HG03108 (cell line): ENCODE results near the gene POU5F1.
"Not testable (repeated sequence)": the region's sequence is repeated elsewhere in the genome, so short reads cannot be mapped to it uniquely, and the experiment has no call there.

Source experiments
- ATAC-seq: cut with Tn5 transposase; IDR thresholded peaks from one replicate; pipeline ENCODE4 v1.9.1; 2021; ENCODE audit warnings: moderate library complexity; ENCODE audit not compliant: unreplicated experiment

Gene POU5F1

GRCh38 chr6:31192431-31193105 is 22.1 kb upstream of the POU5F1 start:
- not testable (repeated sequence) for ATAC-seq

GRCh38 chr6:31190488-31190887 is 20.0 kb upstream of the POU5F1 start:
- peak; percentile 58 for ATAC-seq

- ATAC-seq, result not testable (repeated sequence)
Measured at GRCh38 chr6:31189223-31189622, 18.7 kb upstream of the POU5F1 start.

- no peak for ATAC-seq
Measured at GRCh38 chr6:31187780-31188194, 17.3 kb upstream of the POU5F1 start.

GRCh38 chr6:31186052-31186734 is 15.7 kb upstream of the POU5F1 start:
- no peak for ATAC-seq

GRCh38 chr6:31185695-31186051 is 15.2 kb upstream of the POU5F1 start:
- not testable (repeated sequence) for ATAC-seq

GRCh38 chr6:31183859-31184258 is 13.4 kb upstream of the POU5F1 start:
- not testable (repeated sequence) for ATAC-seq

GRCh38 chr6:31183287-31183686 is 12.8 kb upstream of the POU5F1 start:
- ATAC-seq, result not testable (repeated sequence)

GRCh38 chr6:31180500-31180899 is 10.0 kb upstream of the POU5F1 start:
- ATAC-seq, result no peak

GRCh38 chr6:31179896-31180295 is 9.4 kb upstream of the POU5F1 start:
- no peak for ATAC-seq

- ATAC-seq, result no peak
Measured at GRCh38 chr6:31179042-31179386, 8.5 kb upstream of the POU5F1 start.

- no peak for ATAC-seq
Measured at GRCh38 chr6:31178143-31179041, 7.9 kb upstream of the POU5F1 start.

- no peak for ATAC-seq
Measured at GRCh38 chr6:31175971-31176370, 5.5 kb upstream of the POU5F1 start.

- ATAC-seq, result no peak
Measured at GRCh38 chr6:31174378-31174777, 3.9 kb upstream of the POU5F1 start.

- no peak for ATAC-seq
Measured at GRCh38 chr6:31173406-31173805, 2.9 kb upstream of the POU5F1 start.

- ATAC-seq, result no peak
Measured at GRCh38 chr6:31172973-31173384, 2.5 kb upstream of the POU5F1 start.

- no peak for ATAC-seq
Measured at GRCh38 chr6:31171931-31172905, 1.7 kb upstream of the POU5F1 start.

- no peak for ATAC-seq
Measured at GRCh38 chr6:31170987-31171671, 647 bp upstream of the POU5F1 start.

- ATAC-seq, result not testable (repeated sequence)
Measured at GRCh38 chr6:31169858-31170599, 453 bp downstream of the POU5F1 start.
